Dedifferentiated amniotic fluid mesenchymal stem cell (primary cell): Measurements from ENCODE around the gene GTF3C5.
A peak's percentile ranks its signal among the peaks of the same experiment; 100 is the strongest.
"Not testable (repeated sequence)": the region's sequence is repeated elsewhere in the genome, so short reads cannot be mapped to it uniquely, and the experiment has no call there.

Experiments used
- DNase-seq: peaks from one replicate; pipeline ENCODE4 v3.0.0-alpha.2; 2016; ENCODE audit errors: extremely low spot score

The GTF3C5 gene

GRCh38 chr9:133031130-133031422, 279 bp downstream of the GTF3C5 start:
- no peak for DNase-seq

GRCh38 chr9:133031496-133031911, 707 bp downstream of the GTF3C5 start:
- no peak for DNase-seq

DNA sequence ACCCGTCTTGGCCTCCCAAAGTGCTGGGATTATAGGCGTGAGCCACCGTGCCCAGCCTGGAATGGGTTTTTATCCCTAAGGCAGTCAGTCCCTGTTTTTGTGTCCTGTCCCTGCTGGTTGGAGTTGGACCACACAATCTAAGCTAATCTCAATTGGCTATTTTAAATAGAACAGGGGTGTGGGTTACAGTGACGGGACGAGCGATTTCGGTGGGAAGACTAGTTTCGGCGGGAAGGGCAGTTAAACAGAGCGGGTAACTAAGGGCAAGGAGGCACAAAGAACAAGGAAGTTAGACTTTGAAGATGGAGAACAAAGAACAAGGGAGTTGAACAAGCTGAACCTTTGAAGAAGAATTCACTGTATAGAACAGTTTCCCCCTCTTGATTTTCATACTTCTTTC, 1.4 kb downstream of the GTF3C5 start:
- DNase-seq = no peak

DNA sequence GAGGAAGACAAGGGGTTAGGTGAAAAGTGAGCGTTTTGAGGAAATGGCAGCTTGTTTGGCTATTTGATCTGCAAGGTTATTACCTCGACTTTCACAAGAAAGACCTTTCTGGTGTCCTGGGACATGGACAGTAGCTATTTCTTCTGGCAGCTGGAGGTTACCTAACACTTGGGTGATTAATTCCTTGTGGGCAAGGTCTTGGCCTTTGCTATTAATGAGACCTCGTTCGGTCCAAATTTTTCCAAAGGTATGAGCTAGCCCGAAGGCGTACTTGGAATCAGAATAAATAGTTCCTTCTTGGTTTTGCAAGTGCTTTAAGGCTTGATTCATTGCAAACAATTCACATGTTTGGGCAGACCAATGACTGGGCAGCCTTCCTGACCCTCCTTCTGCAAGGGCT, 4.9 kb downstream of the GTF3C5 start:
- no peak for DNase-seq

- DNase-seq = no peak
These were observed 7.1 kb downstream of the GTF3C5 start for GRCh38 chr9:133037775-133038515.

GRCh38 chr9:133040892-133041479, 10.2 kb downstream of the GTF3C5 start:
- not testable (repeated sequence) for DNase-seq

DNA sequence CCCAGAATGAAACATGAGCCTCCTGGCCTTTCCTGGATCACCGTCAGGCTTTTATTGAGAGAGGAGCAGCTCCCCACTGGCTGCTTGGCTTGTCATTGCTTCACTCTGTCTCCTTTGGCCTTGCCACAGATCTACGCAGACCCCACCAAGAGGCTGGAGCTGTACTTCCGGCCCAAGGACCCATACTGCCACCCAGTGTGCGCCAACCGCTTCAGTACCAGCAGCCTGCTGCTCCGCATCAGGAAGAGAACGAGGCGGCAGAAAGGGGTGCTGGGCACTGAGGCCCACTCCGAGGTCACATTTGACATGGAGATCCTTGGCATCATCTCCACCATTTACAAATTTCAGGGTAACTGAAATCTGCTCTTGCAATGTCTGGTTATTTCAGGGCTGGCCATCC, 11.2 kb downstream of the GTF3C5 start:
- no peak for DNase-seq

DNA sequence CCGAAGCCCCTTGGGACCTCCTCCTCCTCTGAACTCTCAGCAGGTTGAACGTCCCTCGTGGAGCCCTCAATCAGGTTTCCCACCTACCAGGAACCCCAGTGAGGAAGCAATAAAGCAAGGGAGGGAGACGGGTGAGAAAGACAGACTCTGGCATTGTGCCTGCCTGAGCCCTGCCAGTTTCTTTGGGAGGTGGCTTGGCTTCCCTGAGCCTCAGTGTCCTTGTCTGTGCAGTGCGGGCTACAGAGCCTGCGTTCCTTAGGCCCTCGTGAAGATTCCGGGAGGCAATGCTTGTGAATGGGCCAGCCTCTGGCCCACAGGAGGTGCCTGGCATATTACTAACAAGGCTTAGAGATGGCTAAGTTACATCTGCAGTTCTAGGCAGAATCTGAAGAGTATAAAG, 11.9 kb downstream of the GTF3C5 start:
- DNase-seq = no peak

DNA sequence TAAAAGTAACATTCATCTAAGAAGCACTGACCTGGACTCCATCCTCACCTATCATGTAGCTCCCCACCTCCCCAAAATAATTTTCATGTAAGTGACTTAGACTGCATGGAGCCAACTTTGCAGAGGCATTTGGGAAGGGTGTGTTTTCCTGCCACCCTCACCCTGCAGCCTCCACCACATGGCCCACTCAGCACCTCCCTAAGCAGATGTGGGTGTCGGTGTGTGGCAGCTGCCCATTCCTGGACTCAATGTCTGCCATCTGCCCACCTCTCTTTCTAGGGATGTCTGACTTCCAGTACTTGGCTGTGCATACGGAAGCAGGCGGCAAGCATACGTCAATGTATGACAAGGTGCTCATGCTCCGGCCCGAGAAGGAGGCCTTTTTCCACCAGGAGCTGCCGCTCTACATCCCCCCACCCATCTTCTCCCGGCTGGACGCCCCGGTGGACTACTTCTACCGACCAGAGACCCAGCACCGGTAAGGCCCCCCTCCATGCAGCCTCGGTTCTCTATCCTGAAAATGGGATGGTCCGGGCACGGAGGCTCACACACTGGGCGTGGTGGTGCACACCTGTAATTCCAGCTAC, 12.7 kb downstream of the GTF3C5 start:
- DNase-seq = no peak

DNA sequence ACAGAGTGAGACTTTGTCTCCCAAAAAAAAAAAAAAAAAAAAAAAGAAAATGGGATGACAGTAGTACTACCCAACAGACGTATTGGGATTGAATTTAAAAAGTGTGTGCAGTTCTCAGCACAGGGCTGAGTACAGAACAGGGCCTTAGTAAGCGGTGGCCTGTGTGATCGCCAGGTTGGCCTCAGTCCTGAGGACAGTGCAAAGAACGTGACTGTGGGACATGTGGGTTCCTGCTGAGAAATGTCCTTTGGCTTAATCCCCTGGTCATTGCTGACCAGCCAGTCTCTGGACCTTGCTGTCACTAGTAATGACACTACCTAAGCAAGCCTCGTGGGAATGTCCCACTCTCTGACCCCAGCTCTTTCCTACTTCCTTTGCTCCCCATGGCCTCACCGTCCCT, 13.3 kb downstream of the GTF3C5 start:
- no peak for DNase-seq

DNA sequence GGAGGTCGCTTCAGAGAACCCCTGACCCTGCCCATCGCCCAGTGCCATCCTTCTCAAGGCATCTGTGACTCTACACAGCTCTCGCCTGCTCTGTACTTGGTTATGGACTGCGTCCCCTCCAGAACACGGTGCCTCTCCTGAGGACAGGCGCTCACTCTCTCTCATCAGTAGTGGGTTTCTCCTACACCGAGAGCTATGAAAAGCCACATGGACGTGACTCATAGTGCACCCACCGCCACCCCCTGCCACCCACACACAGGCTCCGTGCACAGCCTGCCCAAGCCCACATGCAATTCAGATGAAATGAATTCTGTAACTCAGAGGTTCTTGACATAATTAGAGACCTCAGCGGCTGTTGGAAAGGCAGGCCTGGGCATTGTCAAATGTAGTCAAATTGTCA, 13.9 kb downstream of the GTF3C5 start:
- DNase-seq = no peak

GRCh38 chr9:133045132-133045531, 14.3 kb downstream of the GTF3C5 start:
- DNase-seq = no peak

DNA sequence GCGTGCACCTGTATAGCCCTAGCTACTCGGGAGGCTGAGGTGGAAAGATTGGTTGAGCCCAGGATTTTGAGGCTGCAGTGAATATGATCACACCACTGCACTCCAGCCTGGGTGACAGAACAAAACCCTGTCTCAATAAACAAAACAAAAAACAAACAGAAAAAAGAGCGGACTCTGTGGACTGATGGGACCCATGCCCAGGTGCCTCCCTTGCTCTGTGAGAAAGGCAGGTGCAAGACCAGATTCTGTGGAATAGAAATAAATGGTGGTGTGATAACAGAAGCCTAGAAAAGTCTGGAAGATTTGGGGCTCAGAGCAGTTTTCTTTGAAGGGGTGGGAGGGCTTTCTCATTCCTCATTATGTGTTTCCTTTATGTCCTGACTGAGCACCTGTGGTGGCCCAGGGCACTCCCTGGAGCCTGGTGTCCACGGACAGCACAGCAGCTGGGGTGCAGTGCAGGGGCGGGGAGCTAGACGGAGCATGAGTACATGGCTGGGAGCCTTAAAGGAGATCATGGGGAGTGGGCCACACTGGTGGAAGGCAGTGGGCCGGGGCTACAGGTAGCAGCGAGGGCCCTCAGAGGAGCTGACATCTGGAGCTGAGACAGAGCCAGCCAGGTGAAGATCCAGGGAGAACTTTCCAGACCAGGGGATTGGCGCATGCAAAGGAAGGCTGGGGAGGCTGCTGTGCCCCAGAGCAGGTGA, 15.6 kb downstream of the GTF3C5 start:
- no peak for DNase-seq

DNA sequence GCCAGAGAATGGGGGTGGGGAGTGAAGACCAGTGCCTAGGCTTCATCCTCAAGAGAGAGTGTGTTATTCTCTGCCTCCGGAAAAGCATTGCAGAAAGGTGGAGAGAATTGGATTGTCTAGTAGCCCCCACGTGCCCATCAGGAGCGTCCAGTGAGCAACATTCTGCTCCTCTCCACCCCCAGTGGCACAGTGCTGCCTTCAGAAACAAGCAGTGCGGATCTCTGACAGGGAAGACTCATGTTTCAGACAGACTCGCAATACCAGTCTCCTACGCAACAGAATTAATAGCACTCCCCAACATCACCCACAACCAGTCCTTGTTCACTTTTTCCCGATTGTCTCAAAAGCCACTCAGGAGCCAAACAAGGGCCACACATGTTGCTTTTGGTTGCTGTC, 16.1 kb downstream of the GTF3C5 start:
- DNase-seq = no peak

DNA sequence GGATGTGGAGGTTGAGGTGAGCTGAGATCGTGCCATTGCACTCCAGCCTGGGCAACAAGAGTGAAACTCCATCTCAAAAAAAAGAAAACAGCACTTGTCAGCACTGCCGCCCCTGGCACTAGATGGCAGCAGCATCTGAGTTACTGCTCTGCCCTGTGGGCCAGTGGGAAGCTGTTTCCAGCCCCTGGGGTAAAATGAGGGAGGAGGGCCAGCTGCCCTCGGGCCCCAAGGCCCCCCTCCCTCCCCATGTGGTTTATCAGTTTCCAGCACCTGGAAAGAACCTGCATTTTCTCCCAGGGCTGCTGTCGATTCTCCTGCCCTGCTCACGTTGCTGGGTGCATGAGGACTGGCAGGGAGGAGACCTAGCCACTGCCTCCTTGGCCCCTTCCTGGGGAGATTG, 17.8 kb downstream of the GTF3C5 start:
- DNase-seq = no peak

DNA sequence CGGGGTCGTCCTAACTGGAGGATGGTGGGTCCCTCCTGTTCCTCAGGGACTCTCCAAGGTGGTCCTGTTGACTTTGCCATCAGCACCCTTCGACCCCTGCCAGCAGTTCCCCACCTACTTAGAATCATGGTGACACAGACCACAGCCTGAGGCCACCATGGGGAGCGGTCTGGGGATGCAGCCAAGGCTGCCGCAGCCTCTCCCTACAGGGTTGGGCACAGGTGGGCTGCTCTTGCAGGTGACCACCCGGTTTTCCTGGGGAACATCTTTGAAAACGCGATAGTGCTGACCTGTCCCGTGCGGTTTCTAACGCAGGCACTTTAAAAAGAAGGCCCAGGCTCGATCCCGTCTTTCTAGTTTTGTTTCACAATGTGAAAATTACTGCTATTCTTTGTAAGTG, 18.2 kb downstream of the GTF3C5 start:
- DNase-seq = no peak

DNA sequence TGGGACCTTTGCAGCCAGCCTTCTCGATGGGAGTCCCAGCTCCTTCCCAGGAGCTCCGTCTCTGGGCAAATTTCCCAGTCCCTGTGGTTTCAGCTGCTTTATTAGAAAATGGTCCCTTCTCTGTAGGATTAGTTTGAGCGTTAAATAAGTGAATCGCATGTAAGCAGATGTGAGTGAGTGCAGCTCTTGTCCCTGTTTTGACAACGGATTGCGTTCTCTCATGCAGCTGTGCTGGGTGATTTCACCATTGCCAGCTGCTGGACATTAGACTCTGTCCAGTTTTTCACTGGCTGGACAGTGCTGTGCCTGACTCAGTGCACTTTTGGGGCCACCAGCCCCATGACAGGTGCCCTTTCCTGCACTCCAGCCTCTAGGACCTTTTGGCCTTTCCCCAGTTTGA, 19.3 kb downstream of the GTF3C5 start:
- DNase-seq = no peak

DNA sequence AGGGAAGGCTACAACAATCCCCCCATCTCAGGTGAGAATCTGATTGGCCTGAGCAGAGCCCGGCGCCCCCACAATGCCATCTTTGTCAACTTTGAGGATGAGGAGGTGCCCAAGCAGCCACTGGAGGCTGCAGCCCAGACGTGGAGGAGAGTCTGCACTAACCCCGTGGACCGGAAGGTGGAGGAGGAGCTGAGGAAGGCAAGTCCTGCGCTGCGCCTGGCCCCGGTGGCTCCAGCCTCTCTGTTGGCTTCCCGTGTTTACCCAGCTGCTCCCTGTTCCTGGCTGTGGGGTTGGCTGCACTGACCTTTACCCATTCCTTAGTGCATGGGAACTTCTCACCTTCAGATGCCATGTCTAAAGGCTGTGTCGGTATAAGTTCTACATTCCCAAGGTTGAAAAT, 20.0 kb downstream of the GTF3C5 start:
- DNase-seq = no peak

GRCh38 chr9:133051281-133051900, 20.6 kb downstream of the GTF3C5 start:
- DNase-seq = no peak

- no peak for DNase-seq
These were observed 21.3 kb downstream of the GTF3C5 start for GRCh38 chr9:133051966-133052539.

GRCh38 chr9:133054194-133054890, 23.5 kb downstream of the GTF3C5 start:
- no peak for DNase-seq

DNA sequence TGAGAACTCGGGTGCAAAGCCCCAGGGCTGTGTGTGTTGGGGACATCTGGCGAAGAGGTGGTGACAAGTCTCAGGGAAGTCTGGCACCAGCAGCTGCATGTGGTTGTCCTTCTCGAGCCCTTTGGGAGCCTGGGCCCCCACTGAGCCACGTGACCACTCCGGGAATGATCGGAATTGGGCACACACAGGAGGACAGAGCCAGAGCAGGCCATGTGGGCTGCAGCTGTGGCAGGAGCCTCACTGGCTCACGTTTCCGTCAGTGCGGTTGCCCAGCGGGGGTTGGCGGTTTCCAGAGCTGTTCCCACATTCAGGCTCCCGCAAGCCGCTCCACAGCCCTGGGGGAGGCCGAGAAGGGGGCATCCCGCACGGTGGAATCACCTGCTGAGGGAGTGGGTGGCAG, 24.2 kb downstream of the GTF3C5 start:
- peak; percentile 77 for DNase-seq
